ENCODE measurements around the gene RPL21.

DNA sequence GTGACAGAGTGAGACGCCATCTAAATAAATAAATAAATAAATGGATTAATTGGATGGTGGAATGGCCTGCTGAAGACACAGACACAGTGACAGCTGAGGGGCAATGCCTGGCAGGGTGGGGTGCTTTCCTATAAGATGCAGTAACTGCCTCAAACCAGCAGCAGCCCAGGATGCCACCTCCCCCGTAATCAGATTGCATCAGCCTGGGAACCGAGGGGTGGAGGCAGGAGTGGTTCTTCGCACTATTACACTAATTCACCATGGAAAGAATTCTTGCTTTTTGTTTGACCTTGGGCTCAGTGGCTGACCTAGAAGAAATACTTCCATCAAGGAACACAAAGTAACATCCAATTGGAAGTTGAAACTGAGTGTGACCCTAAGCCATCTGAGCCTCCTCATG is 48.2 kb upstream of the RPL21 start:
- TF ChIP-seq, protein P1, sequence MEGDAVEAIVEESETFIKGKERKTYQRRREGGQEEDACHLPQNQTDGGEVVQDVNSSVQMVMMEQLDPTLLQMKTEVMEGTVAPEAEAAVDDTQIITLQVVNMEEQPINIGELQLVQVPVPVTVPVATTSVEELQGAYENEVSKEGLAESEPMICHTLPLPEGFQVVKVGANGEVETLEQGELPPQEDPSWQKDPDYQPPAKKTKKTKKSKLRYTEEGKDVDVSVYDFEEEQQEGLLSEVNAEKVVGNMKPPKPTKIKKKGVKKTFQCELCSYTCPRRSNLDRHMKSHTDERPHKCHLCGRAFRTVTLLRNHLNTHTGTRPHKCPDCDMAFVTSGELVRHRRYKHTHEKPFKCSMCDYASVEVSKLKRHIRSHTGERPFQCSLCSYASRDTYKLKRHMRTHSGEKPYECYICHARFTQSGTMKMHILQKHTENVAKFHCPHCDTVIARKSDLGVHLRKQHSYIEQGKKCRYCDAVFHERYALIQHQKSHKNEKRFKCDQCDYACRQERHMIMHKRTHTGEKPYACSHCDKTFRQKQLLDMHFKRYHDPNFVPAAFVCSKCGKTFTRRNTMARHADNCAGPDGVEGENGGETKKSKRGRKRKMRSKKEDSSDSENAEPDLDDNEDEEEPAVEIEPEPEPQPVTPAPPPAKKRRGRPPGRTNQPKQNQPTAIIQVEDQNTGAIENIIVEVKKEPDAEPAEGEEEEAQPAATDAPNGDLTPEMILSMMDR (IDR thresholded peaks at IDR 0.05): no peak
- TF ChIP-seq POLR2A (IDR thresholded peaks at IDR 0.05): no peak

Measured in body of pancreas (tissue), 4 donors.